Keratinocyte (primary cell): Measurements from ENCODE around the gene MEGF11.

Experiments used
- CTCF ChIP-seq, 3 experiments: IDR thresholded peaks in 1 of 3; conservative IDR thresholded peaks in 1 of 3; optimal IDR thresholded peaks in 1 of 3; 2 replicates in 2 of 3; 3 replicates in 1 of 3; pipeline versions ENCODE3 to v1.5.1; 2011; ENCODE audit warnings: low read length in 3 of 3, mild to moderate bottlenecking in 3 of 3, moderate library complexity in 2 of 3, control low read depth in 1 of 3, inconsistent platforms in 1 of 3; ENCODE audit not compliant: insufficient read depth in 2 of 3; ENCODE audit errors: extremely low read depth in 1 of 3
- EZH2 ChIP-seq: IDR thresholded peaks from one replicate; pipeline ENCODE4 v1.6.1; 2012; ENCODE audit warnings: inconsistent platforms, mild to moderate bottlenecking, low read length, moderate library complexity

DNA sequence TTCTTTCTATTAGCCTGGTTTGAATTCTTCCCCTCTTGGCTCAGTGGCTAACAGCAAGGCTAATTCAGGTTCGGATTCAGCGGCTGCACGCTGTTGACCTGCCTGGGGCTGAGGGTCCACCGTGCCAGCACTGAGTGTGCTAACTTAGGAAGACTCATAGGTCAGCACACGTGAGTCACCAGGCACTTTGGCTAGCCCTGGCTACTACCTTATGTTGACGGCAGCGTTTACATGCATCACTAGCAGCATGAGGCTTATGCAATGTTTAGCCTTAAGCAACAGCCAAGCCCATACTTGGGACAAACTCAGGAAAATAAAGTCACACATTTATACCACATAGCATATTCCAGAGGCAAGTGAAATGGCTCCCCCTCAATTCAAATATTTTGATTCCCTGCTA lies 246.6 kb downstream of the MEGF11 start:
- no peak for TF ChIP-seq CTCF (optimal IDR thresholded peaks at IDR 0.05 in 1 of 3, IDR thresholded peaks at IDR 0.05 in 1 of 3, conservative IDR thresholded peaks at IDR 0.05 in 1 of 3; ENCODE audit: extremely low read depth in 1 of 3, insufficient read depth in 2 of 3, low read length in 3 of 3)
- TF ChIP-seq EZH2: no peak
